GM12878 (cell line): Measurements from ENCODE around the gene EYA2. TPM values are rescaled to one million over a fixed set of nuclear protein-coding genes. Genes with fewer than 3 reads are reported as not detected.

Experiments used
- BMI1 ChIP-seq: fragments of 450-650 bp; IDR thresholded peaks from 2 replicates; pipeline ENCODE4 v1.6.1; 2016; ENCODE audit warnings: mild to moderate bottlenecking, moderate library complexity, borderline replicate concordance
- BRCA1 ChIP-seq: IDR thresholded peaks from 2 replicates; pipeline ENCODE4 v1.6.1; 2011; ENCODE audit warnings: low read depth, low read length, improper control_type of control experiment
- ESRRA ChIP-seq: IDR thresholded peaks from 2 replicates; pipeline ENCODE4 v1.6.1; 2012; ENCODE audit warnings: mild to moderate bottlenecking, low read length, improper control_type of control experiment
- TAF1 ChIP-seq: IDR thresholded peaks from 2 replicates; pipeline ENCODE4 v1.6.1; 2011; ENCODE audit warnings: mild to moderate bottlenecking, low read depth, low read length, borderline replicate concordance
- YY1 ChIP-seq: IDR thresholded peaks from 2 replicates; pipeline ENCODE4 v1.6.1; 2011; ENCODE audit warnings: low read depth, mild to moderate bottlenecking, low read length
- polyA plus RNA-seq, 11 experiments: library from polyadenylated mRNA; depleted of rRNA in 4 of 11; unstranded in 6 of 11; stranded (reverse) in 5 of 11; fragments of >200 nt; fragmentation: Nextera tagmentation in 4 of 11; fragmentation: Illumina TruSeq in 1 of 11; extraction: Ambion mirVana in 4 of 11; extraction: Trizol in 1 of 11; gene quantifications; 1 replicate in 1 of 11; 2 replicates in 10 of 11; pipeline versions ENCODE4 v1.2.1 to v1.2.3, GENCODE V29; 2011 to 2016; ENCODE audit warnings: inconsistent platforms in 2 of 11, missing spikeins in 2 of 11, low read depth in 1 of 11
- total RNA-seq, 4 experiments: library from RNA; depleted of rRNA in 3 of 4; stranded (reverse); fragments of >200 nt in 3 of 4; fragmentation: Illumina TruSeq in 1 of 4; extraction: Trizol in 1 of 4; gene quantifications; 2 replicates each; pipeline versions ENCODE4 v1.2.1 to v1.2.3, GENCODE V29; 2013 to 2021
- TF ChIP-seq, protein P1 (sequence below): fragments of 450-650 bp; IDR thresholded peaks from 2 replicates; pipeline ENCODE4 v1.6.1; 2018; ENCODE audit warnings: borderline replicate concordance, mild to moderate bottlenecking; ENCODE audit not compliant: partially characterized antibody
- TF ChIP-seq, protein P2 (sequence below): fragments of 450-650 bp; IDR thresholded peaks from 2 replicates; pipeline ENCODE4 v1.6.1; 2014; ENCODE audit warnings: mild to moderate bottlenecking
- TF ChIP-seq, protein P3 (sequence below): IDR thresholded peaks from 2 replicates; pipeline ENCODE4 v1.6.1; 2012; ENCODE audit warnings: improper control_type of control experiment, low read depth, low read length; ENCODE audit not compliant: insufficient replicate concordance

The EYA2 gene
- total and polyA plus RNA-seq, 10 of the 15 experiments (the other 5 are each of a cell fraction or from before 2014, with no cell fraction given), result 0.20 TPM; not detected in 9

DNA sequence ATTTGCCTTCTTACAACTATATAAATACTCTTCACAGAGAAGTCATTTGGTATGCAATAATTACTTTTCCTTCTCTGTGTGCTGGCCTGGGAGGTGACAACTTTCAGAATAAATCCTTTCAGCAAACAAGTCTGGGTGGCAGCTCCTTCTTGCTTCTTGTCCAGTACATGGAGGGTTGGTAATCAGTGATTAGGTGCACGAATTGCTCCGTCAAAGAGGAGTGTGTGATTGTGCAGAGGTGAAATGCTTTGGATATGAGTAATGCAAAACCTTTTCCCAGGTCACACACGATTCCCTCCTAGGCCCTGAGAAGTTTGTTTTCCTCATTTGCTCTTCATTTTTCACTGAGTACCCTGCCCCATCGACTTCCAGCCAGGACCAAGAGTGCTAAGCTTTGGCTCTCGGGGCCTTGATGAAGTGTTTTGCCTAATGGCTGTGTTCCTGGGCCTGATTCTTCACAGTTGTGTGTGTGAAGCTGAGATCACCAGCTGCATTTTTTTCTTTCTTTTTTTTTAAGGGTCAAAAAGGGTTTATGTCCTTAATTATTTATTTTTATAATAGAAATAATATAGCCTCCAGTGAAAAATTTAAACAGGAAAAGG is 245.4 kb downstream of the EYA2 start (continued):
- TF ChIP-seq, protein P1, sequence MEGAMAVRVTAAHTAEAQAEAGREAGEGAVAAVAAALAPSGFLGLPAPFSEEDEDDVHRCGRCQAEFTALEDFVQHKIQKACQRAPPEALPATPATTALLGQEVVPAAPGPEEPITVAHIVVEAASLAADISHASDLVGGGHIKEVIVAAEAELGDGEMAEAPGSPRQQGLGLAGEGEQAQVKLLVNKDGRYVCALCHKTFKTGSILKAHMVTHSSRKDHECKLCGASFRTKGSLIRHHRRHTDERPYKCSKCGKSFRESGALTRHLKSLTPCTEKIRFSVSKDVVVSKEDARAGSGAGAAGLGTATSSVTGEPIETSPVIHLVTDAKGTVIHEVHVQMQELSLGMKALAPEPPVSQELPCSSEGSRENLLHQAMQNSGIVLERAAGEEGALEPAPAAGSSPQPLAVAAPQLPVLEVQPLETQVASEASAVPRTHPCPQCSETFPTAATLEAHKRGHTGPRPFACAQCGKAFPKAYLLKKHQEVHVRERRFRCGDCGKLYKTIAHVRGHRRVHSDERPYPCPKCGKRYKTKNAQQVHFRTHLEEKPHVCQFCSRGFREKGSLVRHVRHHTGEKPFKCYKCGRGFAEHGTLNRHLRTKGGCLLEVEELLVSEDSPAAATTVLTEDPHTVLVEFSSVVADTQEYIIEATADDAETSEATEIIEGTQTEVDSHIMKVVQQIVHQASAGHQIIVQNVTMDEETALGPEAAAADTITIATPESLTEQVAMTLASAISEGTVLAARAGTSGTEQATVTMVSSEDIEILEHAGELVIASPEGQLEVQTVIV, result no peak
- TF ChIP-seq TAF1, result no peak
- no peak for TF ChIP-seq ESRRA
- no peak for TF ChIP-seq YY1
- TF ChIP-seq, protein P2, sequence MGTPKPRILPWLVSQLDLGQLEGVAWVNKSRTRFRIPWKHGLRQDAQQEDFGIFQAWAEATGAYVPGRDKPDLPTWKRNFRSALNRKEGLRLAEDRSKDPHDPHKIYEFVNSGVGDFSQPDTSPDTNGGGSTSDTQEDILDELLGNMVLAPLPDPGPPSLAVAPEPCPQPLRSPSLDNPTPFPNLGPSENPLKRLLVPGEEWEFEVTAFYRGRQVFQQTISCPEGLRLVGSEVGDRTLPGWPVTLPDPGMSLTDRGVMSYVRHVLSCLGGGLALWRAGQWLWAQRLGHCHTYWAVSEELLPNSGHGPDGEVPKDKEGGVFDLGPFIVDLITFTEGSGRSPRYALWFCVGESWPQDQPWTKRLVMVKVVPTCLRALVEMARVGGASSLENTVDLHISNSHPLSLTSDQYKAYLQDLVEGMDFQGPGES, result no peak
- TF ChIP-seq BMI1, result no peak
- no peak for TF ChIP-seq BRCA1
- TF ChIP-seq, protein P3, sequence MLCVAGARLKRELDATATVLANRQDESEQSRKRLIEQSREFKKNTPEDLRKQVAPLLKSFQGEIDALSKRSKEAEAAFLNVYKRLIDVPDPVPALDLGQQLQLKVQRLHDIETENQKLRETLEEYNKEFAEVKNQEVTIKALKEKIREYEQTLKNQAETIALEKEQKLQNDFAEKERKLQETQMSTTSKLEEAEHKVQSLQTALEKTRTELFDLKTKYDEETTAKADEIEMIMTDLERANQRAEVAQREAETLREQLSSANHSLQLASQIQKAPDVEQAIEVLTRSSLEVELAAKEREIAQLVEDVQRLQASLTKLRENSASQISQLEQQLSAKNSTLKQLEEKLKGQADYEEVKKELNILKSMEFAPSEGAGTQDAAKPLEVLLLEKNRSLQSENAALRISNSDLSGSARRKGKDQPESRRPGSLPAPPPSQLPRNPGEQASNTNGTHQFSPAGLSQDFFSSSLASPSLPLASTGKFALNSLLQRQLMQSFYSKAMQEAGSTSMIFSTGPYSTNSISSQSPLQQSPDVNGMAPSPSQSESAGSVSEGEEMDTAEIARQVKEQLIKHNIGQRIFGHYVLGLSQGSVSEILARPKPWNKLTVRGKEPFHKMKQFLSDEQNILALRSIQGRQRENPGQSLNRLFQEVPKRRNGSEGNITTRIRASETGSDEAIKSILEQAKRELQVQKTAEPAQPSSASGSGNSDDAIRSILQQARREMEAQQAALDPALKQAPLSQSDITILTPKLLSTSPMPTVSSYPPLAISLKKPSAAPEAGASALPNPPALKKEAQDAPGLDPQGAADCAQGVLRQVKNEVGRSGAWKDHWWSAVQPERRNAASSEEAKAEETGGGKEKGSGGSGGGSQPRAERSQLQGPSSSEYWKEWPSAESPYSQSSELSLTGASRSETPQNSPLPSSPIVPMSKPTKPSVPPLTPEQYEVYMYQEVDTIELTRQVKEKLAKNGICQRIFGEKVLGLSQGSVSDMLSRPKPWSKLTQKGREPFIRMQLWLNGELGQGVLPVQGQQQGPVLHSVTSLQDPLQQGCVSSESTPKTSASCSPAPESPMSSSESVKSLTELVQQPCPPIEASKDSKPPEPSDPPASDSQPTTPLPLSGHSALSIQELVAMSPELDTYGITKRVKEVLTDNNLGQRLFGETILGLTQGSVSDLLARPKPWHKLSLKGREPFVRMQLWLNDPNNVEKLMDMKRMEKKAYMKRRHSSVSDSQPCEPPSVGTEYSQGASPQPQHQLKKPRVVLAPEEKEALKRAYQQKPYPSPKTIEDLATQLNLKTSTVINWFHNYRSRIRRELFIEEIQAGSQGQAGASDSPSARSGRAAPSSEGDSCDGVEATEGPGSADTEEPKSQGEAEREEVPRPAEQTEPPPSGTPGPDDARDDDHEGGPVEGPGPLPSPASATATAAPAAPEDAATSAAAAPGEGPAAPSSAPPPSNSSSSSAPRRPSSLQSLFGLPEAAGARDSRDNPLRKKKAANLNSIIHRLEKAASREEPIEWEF, result no peak
